HEK293 (cell line): ENCODE measurements around the gene TRDMT1.

Experiments
- CTCF ChIA-PET: fragments of 350-600 bp; formaldehyde crosslinking; extraction: SDS; loops from one replicate; lab custom pipeline; 2021; ENCODE audit warnings: antibody characterized with exemption; lab: Yijun Ruan, JAX
- POLR2A ChIA-PET: fragments of 300-600 bp; formaldehyde crosslinking; extraction: SDS; loops from one replicate; lab custom pipeline; 2020; ENCODE audit warnings: antibody characterized with exemption, inconsistent platforms; lab: Yijun Ruan, JAX
- H3K27ac ChIP-seq: fragments of 200-500 bp; sonication (Bioruptor generic); 2 replicates; pipeline ENCODE4 v1.5.1; 2014; ENCODE audit warnings: low read depth, low read length, control low read depth, inconsistent platforms; ENCODE audit errors: extremely low read depth
- H3K36me3 ChIP-seq, 2 experiments: fragments of 200-500 bp in 1 of 2; sonication (Bioruptor generic) in 1 of 2; 1 replicate in 1 of 2; 2 replicates in 1 of 2; pipeline ENCODE4 v1.5.1; 2014 to 2017; ENCODE audit warnings: inconsistent platforms in 2 of 2, low read length in 2 of 2; ENCODE audit not compliant: control insufficient read depth in 2 of 2, insufficient read depth in 1 of 2
- H3K4me1 ChIP-seq: fragments of 200-500 bp; sonication (Bioruptor generic); 2 replicates; pipeline ENCODE4 v1.5.1; 2014; ENCODE audit warnings: mild to moderate bottlenecking, low read length, inconsistent platforms; ENCODE audit not compliant: control insufficient read depth, insufficient read depth
- H3K4me3 ChIP-seq: 2 replicates; pipeline ENCODE4 v1.5.1; 2011; ENCODE audit warnings: low read depth, mild to moderate bottlenecking, control low read depth, low read length, moderate library complexity
- H3K9me3 ChIP-seq: fragments of 200-500 bp; sonication (Bioruptor generic); 2 replicates; pipeline ENCODE4 v1.5.1; 2014; ENCODE audit warnings: low read depth, low read length, inconsistent platforms; ENCODE audit not compliant: control insufficient read depth, insufficient read depth
- AEBP2 ChIP-seq: fragments of 450-650 bp; formaldehyde crosslinking; IDR thresholded peaks from 2 replicates; pipeline ENCODE4 v1.5.1; 2016; ENCODE audit warnings: missing biosample characterization, missing genetic modification characterization, borderline replicate concordance
- IKZF3 ChIP-seq: fragments of 450-650 bp; IDR thresholded peaks from 2 replicates; pipeline ENCODE4 v1.5.0; 2018; ENCODE audit warnings: missing biosample characterization, mild to moderate bottlenecking, missing genetic modification characterization, moderate library complexity
- PRDM2 ChIP-seq: fragments of 450-650 bp; formaldehyde crosslinking; IDR thresholded peaks from 2 replicates; pipeline ENCODE4 v1.5.1; 2016; ENCODE audit warnings: missing biosample characterization, missing genetic modification characterization, borderline replicate concordance
- PRDM6 ChIP-seq: fragments of 450-650 bp; formaldehyde crosslinking; IDR thresholded peaks from 2 replicates; pipeline ENCODE4 v1.5.1; 2017; ENCODE audit warnings: missing biosample characterization, missing genetic modification characterization
- SP2 ChIP-seq: fragments of 450-650 bp; formaldehyde crosslinking; IDR thresholded peaks from 2 replicates; pipeline ENCODE4 v1.5.1; 2016; ENCODE audit warnings: missing biosample characterization, missing genetic modification characterization
- YY2 ChIP-seq: fragments of 450-650 bp; formaldehyde crosslinking; IDR thresholded peaks from 2 replicates; pipeline ENCODE4 v1.5.1; 2016; ENCODE audit warnings: missing biosample characterization, missing genetic modification characterization
- ZNF146 ChIP-seq: fragments of 450-650 bp; formaldehyde crosslinking; IDR thresholded peaks from 2 replicates; pipeline ENCODE4 v1.5.1; 2016; ENCODE audit warnings: missing biosample characterization, missing genetic modification characterization
- ZNF19 ChIP-seq: fragments of 450-650 bp; formaldehyde crosslinking; IDR thresholded peaks from 2 replicates; pipeline ENCODE4; 2016; ENCODE audit warnings: missing biosample characterization, missing genetic modification characterization, low read depth
- ZNF530 ChIP-seq: fragments of 450-650 bp; formaldehyde crosslinking; IDR thresholded peaks from 2 replicates; pipeline ENCODE4 v1.5.1; 2016; ENCODE audit warnings: low read depth, missing biosample characterization, missing genetic modification characterization
- ZNF596 ChIP-seq: fragments of 450-650 bp; IDR thresholded peaks from 2 replicates; pipeline ENCODE4 v1.5.0; 2018; ENCODE audit warnings: missing biosample characterization, mild to moderate bottlenecking, missing genetic modification characterization, moderate library complexity
- ZNF692 ChIP-seq: fragments of 450-650 bp; formaldehyde crosslinking; IDR thresholded peaks from 2 replicates; pipeline ENCODE4 v1.5.1; 2016; ENCODE audit warnings: missing biosample characterization, missing genetic modification characterization

TRDMT1 gene

GRCh38 chr10:17157024-17157423 lies 44.4 kb downstream of the TRDMT1 start (continued):
- TF ChIP-seq AEBP2: no peak
- TF ChIP-seq YY2 (tag by site-specific recombination): no peak
- TF ChIP-seq ZNF530 (tag by site-specific recombination): no peak
- no peak for TF ChIP-seq PRDM2 (tag by site-specific recombination)
- TF ChIP-seq SP2 (tag by site-specific recombination): no peak
- TF ChIP-seq ZNF596 (tag by site-specific recombination): no peak
- no peak for TF ChIP-seq ZNF146 (tag by site-specific recombination)
- TF ChIP-seq IKZF3 (tag by site-specific recombination): no peak

GRCh38 chr10:17155826-17156225 lies 45.6 kb downstream of the TRDMT1 start:
- CTCF ChIA-PET: interaction anchor here (0.6 to 0.7 kb wide), 2 partner anchors 100 to 226 kb away, joined by 3 read pairs; no protein-coding TSS in a partner anchor
- H3K4me3 ChIP-seq: no peak overlapping the region
- TF ChIP-seq PRDM6 (tag by site-specific recombination) (0 out of 2 replicates have a peak, but pooled peaks have one; percentile 34), ZNF19 (tag by site-specific recombination) (no peak)

GRCh38 chr10:17154116-17154515 lies 47.4 kb downstream of the TRDMT1 start:
- no peak for TF ChIP-seq ZNF692 (tag by site-specific recombination)
- TF ChIP-seq PRDM6 (tag by site-specific recombination): peak; percentile 48
- TF ChIP-seq, all 188 proteins: peak for 1
- H3K9me3 ChIP-seq: no peaks in the 10 kb centered on the region
- H3K4me3 ChIP-seq: no peak overlapping the region
- H3K4me1 ChIP-seq: peaks cover 4% of the 10 kb centered on the region; the same call in 1 of the 2 replicates
- H3K27ac ChIP-seq: no peak overlapping the region
- ChIA-PET CTCF (interaction anchor here (0.7 kb wide), 2 partner anchors 307 to 888 kb away, joined by 3 read pairs; no protein-coding TSS in a partner anchor), POLR2A (no interaction called here)
- no peaks in the 10 kb centered on the region for H3K36me3 ChIP-seq

More at GRCh38 chr10:17155826-17156225, 45.6 kb downstream of the TRDMT1 start:
- H3K36me3 ChIP-seq: no peaks in the 10 kb centered on the region
- no peak overlapping the region for H3K27ac ChIP-seq
- peaks cover 4% of the 10 kb centered on the region; the same call in 1 of the 2 replicates for H3K4me1 ChIP-seq
- POLR2A ChIA-PET: no interaction called here
- H3K9me3 ChIP-seq: no peaks in the 10 kb centered on the region
